GM19467 (cell line): ENCODE measurements around the gene NPEPPS.
"Not testable (repeated sequence)": the region's sequence is repeated elsewhere in the genome, so short reads cannot be mapped to it uniquely, and the experiment has no call there.

Source experiments
- ATAC-seq: cut with Tn5 transposase; IDR thresholded peaks from one replicate; pipeline ENCODE4 v1.9.1; 2021; ENCODE audit warnings: mild to moderate bottlenecking, moderate library complexity; ENCODE audit not compliant: unreplicated experiment

Gene NPEPPS

GRCh38 chr17:47556108-47556507 is 25.2 kb downstream of the NPEPPS start:
- not testable (repeated sequence) for ATAC-seq

- ATAC-seq: not testable (repeated sequence)
These were observed 29.7 kb downstream of the NPEPPS start for GRCh38 chr17:47560517-47561043.

- ATAC-seq: not testable (repeated sequence)
These were observed 30.9 kb downstream of the NPEPPS start for GRCh38 chr17:47561698-47562405.

DNA sequence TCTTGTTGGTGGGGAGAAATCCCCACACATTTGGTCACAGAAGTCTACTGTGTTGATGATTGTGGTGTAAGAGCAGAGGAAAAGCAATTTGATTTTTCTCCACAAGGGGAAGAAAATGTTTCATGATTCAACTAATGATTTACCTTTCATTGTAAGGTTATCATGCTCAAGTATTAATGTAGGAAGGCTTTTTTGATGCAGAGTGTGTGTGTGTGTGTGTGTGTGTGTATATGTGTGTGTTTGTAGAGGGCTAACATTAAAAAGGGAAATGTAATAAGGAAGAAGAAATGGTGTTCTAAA is 31.4 kb downstream of the NPEPPS start:
- ATAC-seq: not testable (repeated sequence)

DNA sequence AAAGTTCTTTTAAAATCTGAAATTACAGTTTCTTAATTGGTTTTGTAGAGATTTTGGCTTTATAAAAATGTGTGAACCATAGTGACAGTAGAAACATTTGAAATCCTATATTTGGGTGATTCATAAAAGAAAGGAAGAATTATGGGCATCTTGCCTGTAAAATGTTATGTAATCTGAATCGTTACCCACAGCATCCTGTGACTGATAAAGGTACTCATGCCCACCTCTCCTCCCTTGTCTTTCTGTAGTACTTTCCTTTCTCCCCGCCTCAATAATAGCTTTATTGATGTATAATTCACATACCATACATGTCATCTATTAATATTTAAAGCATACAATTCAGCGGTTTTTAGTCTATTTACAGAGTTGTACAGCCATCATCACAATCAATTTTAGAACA is 36.4 kb downstream of the NPEPPS start:
- ATAC-seq: not testable (repeated sequence)

GRCh38 chr17:47572561-47572960 is 41.7 kb downstream of the NPEPPS start:
- ATAC-seq: not testable (repeated sequence)

DNA sequence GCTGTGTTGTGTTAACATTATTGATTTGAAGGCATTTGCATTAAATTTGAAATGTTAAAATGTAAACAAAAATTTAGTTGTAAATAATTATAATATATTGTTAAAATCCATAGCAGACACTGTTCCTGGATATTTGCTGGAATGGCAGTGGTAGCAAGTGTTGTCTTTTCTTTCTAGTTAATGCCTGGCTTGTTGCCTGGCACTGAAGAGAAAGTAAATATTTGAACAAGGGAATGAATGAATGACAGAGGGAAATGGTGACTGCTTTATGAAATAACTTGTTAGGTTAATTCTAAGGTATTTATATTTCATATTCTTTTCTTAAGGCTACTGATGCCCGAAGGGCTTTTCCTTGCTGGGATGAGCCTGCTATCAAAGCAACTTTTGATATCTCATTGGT is 51.5 kb downstream of the NPEPPS start:
- ATAC-seq: not testable (repeated sequence)

- not testable (repeated sequence) for ATAC-seq
These were observed 55.6 kb downstream of the NPEPPS start for GRCh38 chr17:47586378-47587055.

GRCh38 chr17:47593522-47593921 is 62.6 kb downstream of the NPEPPS start:
- ATAC-seq: not testable (repeated sequence)

DNA sequence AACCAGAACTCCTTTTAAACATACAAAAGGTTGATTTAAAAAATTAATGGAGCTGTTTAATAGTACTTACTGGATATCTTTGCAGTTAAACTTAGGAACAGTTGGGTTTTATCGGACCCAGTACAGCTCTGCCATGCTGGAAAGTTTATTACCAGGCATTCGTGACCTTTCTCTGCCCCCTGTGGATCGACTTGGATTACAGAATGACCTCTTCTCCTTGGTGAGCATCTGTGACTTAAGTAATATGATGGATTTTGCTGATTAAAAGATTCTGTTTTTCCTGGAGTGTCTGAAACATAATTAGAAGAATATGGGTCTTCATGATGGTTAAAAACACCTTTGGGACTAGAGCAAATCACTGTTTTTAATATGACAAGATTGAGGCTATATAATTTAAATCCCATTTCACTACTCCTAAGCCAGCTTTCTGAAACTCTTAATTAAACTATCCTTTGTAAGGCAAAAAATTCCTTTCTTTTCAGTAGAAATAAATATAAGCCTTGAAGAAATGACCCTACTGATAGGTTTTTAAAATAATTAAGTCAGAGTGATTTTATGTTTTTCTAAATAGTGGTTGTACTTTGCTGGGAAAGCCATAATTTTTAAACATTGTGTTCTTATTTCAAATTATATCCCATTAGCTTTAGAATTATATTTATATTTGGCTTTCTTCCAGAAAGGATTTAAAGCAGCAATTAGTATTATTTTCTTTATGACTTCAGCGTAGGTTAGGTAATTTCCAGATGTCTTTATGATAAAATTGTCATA is 73.1 kb downstream of the NPEPPS start:
- ATAC-seq: no peak

GRCh38 chr17:47604598-47604927 is 73.7 kb downstream of the NPEPPS start:
- no peak for ATAC-seq

- no peak for ATAC-seq
These were observed 74.1 kb downstream of the NPEPPS start for GRCh38 chr17:47605011-47605410.

- no peak for ATAC-seq
These were observed 76.6 kb downstream of the NPEPPS start for GRCh38 chr17:47607481-47607880.

DNA sequence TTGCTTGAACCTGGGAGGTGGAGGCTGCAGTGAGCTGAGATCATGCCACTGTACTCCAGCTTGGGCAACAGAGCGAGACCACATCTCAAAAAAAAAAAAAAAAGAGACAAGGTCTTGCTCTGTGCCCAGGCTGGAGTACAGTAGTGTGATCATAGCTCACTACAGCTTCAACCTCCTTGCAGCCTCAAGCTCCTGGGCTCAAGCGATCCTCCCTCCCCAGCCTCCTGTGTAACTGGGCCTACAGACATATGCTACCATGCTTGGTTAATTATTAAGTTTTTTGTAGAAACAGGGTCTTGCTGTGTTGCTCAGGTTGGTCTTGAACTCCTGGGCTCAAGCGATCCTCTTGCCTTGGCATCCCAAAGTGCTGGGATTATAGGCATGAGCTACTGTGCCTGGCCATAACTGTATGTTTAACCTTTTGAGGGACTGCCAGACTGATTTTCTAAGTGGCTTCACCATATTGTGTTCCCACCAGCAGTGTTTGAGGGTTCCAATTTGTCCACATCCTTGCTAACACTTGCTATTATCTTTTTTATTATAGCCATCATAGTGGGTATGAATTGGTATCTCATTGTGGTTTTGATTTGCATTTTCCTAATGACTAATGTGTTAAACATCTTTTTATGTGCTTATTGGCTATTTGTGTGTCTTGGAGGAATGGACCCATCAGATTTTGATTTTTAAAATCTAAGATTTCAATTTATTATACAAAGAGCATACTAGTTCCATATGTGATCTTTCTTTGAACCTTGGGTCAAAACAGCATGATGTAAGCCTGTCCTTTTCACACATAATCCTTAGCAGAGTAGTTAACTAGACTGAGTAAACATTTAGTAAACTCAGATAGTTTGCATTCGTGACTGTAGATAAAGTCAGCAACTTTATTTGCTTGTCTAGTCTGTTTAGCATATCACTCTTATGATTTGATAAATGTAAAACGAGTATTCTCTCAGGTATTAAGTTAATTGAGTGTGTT is 80.8 kb downstream of the NPEPPS start:
- no peak for ATAC-seq

GRCh38 chr17:47615766-47616424 is 85.0 kb downstream of the NPEPPS start:
- ATAC-seq: no peak

- no peak for ATAC-seq
These were observed 87.5 kb downstream of the NPEPPS start for GRCh38 chr17:47618410-47618809.

- no peak for ATAC-seq
These were observed 89.8 kb downstream of the NPEPPS start for GRCh38 chr17:47620503-47621245.

DNA sequence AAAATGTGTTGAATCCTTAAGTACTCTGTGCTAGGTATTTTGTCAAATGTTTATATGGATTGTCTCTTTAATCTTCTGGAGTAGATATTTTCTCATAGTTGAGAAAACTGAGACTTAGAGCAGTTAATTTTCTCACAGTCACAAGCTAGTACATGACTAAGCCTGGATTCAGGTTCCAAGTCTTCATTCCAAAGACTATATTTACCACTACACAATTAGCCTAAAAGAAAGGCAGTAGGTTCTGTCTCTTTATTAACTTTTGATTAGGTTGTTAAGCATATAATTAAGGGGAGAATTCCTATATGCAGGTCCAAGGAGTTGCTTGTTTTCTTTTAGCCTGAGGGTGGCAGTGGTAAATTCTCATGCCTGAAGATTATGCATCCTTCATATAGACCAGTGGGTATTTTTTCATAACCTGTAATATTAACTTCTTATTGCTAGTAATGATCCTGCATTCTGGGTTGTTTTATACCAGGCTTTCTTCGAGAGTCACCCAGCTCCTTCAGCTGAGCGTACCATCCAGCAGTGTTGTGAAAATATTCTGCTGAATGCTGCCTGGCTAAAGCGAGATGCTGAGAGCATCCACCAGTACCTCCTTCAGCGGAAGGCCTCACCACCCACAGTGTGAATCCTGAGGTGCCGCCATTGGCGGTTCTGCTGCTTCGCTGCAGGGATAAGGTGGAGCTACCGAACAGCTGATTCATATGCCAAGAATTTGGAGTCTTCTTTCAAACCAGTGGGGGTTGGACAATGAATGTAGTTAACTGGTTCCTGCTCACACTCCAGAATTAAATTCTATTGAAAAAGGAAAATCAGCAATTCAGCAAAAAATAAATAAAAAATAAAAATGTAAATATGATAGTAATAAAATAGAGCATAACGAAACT is 90.6 kb downstream of the NPEPPS start:
- ATAC-seq: no peak
